A673 (cell line): ENCODE data around the gene ATP8A2. TPM values are rescaled to one million over a fixed set of nuclear protein-coding genes. Genes with fewer than 3 reads are reported as not detected.

Experiments
- BruUV-seq: library from RNA; stranded (reverse); fragments of 400-500 nt; replicated peaks from 2 replicates; lab custom pipeline; 2021; lab: Mats Ljungman, UMichigan
- CTCF ChIA-PET: fragments of 300-600 bp; sonication (Branson Sonifier 250); formaldehyde crosslinking; loops from one replicate; lab custom pipeline; 2022; ENCODE audit warnings: antibody characterized with exemption; lab: Charles Lee
- POLR2A ChIA-PET: fragments of 300-600 bp; sonication (Branson Sonifier 250); formaldehyde crosslinking; loops from one replicate; lab custom pipeline; 2022; ENCODE audit warnings: antibody characterized with exemption; ENCODE audit not compliant: low non-redundant PET; lab: Charles Lee
- DNase-seq: peaks from one replicate; pipeline ENCODE4 v3.0.0-alpha.2; 2015; ENCODE audit warnings: low spot score
- H3K27ac ChIP-seq: fragments of 200-600 bp; sonication (generic); 2 replicates; pipeline ENCODE4 v1.5.1; 2016; ENCODE audit warnings: mixed run types, low read depth, mild to moderate bottlenecking, mixed read lengths, antibody characterized with exemption, low read length; ENCODE audit not compliant: poor library complexity, severe bottlenecking
- H3K27me3 ChIP-seq: fragments of 200-600 bp; sonication (generic); replicated peaks from 2 replicates; pipeline ENCODE4 v1.6.1; 2017; ENCODE audit warnings: mixed run types, low read depth, mild to moderate bottlenecking, mixed read lengths, antibody characterized with exemption, low read length; ENCODE audit not compliant: insufficient read depth, poor library complexity
- H3K36me3 ChIP-seq: fragments of 200-600 bp; sonication (generic); 2 replicates; pipeline ENCODE4 v1.6.1; 2016; ENCODE audit warnings: mixed run types, mild to moderate bottlenecking, mixed read lengths, antibody characterized with exemption, low read length; ENCODE audit not compliant: insufficient read depth, poor library complexity, severe bottlenecking
- H3K4me1 ChIP-seq: fragments of 200-600 bp; sonication (generic); 2 replicates; pipeline ENCODE4 v1.6.1; 2017; ENCODE audit warnings: mixed run types, mild to moderate bottlenecking, mixed read lengths, antibody characterized with exemption, low read length; ENCODE audit not compliant: insufficient read depth, poor library complexity, severe bottlenecking
- H3K4me3 ChIP-seq: fragments of 200-600 bp; sonication (generic); 2 replicates; pipeline ENCODE4 v1.5.1; 2016; ENCODE audit warnings: low read depth, mixed run types, mild to moderate bottlenecking, mixed read lengths, low read length; ENCODE audit not compliant: poor library complexity, severe bottlenecking
- H3K9me3 ChIP-seq: fragments of 200-600 bp; sonication (generic); 2 replicates; pipeline ENCODE4 v1.6.1; 2016; ENCODE audit warnings: mixed run types, low read depth, mild to moderate bottlenecking, mixed read lengths, antibody characterized with exemption, low read length; ENCODE audit not compliant: poor library complexity, severe bottlenecking
- EZH2 ChIP-seq: fragments of 200-600 bp; sonication (generic); IDR thresholded peaks from 2 replicates; pipeline ENCODE4 v1.6.1; 2017; ENCODE audit warnings: borderline replicate concordance, low read depth, mild to moderate bottlenecking, mixed read lengths, antibody characterized with exemption, low read length; ENCODE audit not compliant: poor library complexity, severe bottlenecking
- intact Hi-C: fragments of 100-400 bp; cut with micrococcal nuclease; formaldehyde crosslinking; loops from one replicate; pipeline ENCODE4 v1.10.0; 2022; ENCODE audit not compliant: unreplicated experiment
- total RNA-seq: library from RNA; stranded (reverse); gene quantifications from 2 replicates; pipeline ENCODE4 v1.2.3, GENCODE V29; 2021
- TF ChIP-seq, protein P1 (sequence below): fragments of 300-800, 200-600 bp; sonication (generic); conservative IDR thresholded peaks from 2 replicates; pipeline ENCODE4 v1.5.1; 2017; ENCODE audit warnings: low read depth, mild to moderate bottlenecking, antibody characterized with exemption, low read length, moderate library complexity, mixed read lengths

Gene ATP8A2
- total RNA-seq, 1 experiment from 2014 or later = 0.92 TPM

DNA sequence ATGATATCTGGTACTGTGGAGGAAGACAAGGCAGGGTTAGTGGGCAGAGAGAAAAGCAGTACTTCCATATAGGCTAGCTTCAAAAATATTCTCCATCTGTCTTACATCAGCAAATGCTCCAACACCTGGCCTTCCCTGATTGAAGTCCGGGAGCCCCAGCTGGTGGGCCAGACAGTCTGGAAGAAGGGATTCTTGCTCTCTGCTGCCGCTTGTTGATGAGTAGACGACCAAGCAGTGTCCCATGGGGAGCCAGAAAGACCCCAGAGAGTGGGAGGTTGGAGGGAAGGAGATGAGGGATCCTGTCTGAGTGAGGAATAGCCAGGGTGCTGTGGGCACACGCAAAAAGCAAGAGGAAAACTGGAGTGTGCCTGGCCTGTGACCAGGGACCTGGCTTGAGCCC is 95.1 kb downstream of the ATP8A2 start:
- Histone ChIP-seq H3K9me3 (no peaks in the 10 kb centered on the region), H3K36me3 (no peaks in the 10 kb centered on the region), H3K27ac (no peak overlapping the region), H3K4me1 (no peaks in the 10 kb centered on the region), H3K4me3 (no peak overlapping the region), H3K27me3 (no peaks in the 10 kb centered on the region)
- ChIA-PET CTCF (no interaction called here), POLR2A (no interaction called here)
- TF ChIP-seq, protein P1, sequence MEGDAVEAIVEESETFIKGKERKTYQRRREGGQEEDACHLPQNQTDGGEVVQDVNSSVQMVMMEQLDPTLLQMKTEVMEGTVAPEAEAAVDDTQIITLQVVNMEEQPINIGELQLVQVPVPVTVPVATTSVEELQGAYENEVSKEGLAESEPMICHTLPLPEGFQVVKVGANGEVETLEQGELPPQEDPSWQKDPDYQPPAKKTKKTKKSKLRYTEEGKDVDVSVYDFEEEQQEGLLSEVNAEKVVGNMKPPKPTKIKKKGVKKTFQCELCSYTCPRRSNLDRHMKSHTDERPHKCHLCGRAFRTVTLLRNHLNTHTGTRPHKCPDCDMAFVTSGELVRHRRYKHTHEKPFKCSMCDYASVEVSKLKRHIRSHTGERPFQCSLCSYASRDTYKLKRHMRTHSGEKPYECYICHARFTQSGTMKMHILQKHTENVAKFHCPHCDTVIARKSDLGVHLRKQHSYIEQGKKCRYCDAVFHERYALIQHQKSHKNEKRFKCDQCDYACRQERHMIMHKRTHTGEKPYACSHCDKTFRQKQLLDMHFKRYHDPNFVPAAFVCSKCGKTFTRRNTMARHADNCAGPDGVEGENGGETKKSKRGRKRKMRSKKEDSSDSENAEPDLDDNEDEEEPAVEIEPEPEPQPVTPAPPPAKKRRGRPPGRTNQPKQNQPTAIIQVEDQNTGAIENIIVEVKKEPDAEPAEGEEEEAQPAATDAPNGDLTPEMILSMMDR = no peak
- TF ChIP-seq EZH2 = no peak
- intact Hi-C loops = no loop called here
- BruUV-seq = no TSS peak
- no peak for DNase-seq

GRCh38 chr13:25468325-25469168 is 96.8 kb downstream of the ATP8A2 start:
- BruUV-seq = no TSS peak
- peak; percentile 64 for DNase-seq
- H3K9me3 ChIP-seq = no peaks in the 10 kb centered on the region
- no peak overlapping the region for H3K27ac ChIP-seq
- H3K4me3 ChIP-seq = peak overlapping the region; percentile 33
- ChIA-PET CTCF (no interaction called here), POLR2A (interaction anchor here (0.6 kb wide), 1 partner anchor 151 kb away, joined by 3 read pairs; no protein-coding TSS in a partner anchor)
- no peak for TF ChIP-seq EZH2
- TF ChIP-seq, protein P1 = no peak
- intact Hi-C loops = no loop called here
- no peaks in the 10 kb centered on the region for H3K27me3 ChIP-seq
- no peaks in the 10 kb centered on the region for H3K4me1 ChIP-seq
- no peaks in the 10 kb centered on the region for H3K36me3 ChIP-seq

DNA sequence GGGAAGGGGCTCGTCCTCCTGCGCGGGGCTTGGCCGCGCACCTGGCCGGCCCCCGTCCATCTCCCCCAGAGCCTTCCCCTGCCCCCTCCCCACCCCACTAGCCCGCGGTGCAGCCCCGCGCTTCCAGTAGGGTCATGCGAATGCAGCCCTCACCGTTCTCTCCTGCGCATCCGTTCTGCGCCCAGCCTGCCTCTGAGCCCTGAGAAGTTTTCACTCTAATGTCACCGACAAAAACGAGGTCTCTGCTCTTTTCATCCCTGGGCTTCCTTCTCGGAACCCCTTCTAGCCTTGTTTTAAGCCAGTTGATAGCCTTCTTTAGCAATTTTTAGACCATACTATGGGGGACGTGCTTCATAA is 97.4 kb downstream of the ATP8A2 start:
- no peak for TF ChIP-seq EZH2
- TF ChIP-seq, protein P1 = no peak
- Histone ChIP-seq H3K9me3 (no peaks in the 10 kb centered on the region), H3K27ac (no peak overlapping the region), H3K36me3 (no peaks in the 10 kb centered on the region), H3K4me1 (no peaks in the 10 kb centered on the region), H3K4me3 (peak overlapping the region; percentile 33), H3K27me3 (no peaks in the 10 kb centered on the region)
- CTCF ChIA-PET = no interaction called here
- DNase-seq = no peak
- intact Hi-C loops = no loop called here
- POLR2A ChIA-PET = no interaction called here
- no TSS peak for BruUV-seq
